Activated CD8-positive, alpha-beta memory T cell treated with anti-CD3 and anti-CD28 coated beads for 1 hour (primary cell): ENCODE measurements around the gene TUBA8.
"Not testable (repeated sequence)": the region's sequence is repeated elsewhere in the genome, so short reads cannot be mapped to it uniquely, and the experiment has no call there.

Source experiments
- DNase-seq, 2 donors: peaks; one replicate each; pipeline ENCODE4 v3.0.0-alpha.2; 2020; ENCODE audit warnings: low read depth in 1 of 2; ENCODE audit errors: extremely low read depth in 1 of 2

Gene TUBA8

GRCh38 chr22:18104566-18104965, 6.0 kb upstream of the TUBA8 start:
- no peak for DNase-seq

GRCh38 chr22:18105981-18106380, 4.6 kb upstream of the TUBA8 start:
- DNase-seq, result not testable (repeated sequence)

GRCh38 chr22:18106550-18107341, 3.9 kb upstream of the TUBA8 start:
- not testable (repeated sequence) for DNase-seq

- no peak for DNase-seq
Observed at GRCh38 chr22:18108187-18108586, 2.4 kb upstream of the TUBA8 start.

- DNase-seq, result no peak
Observed at GRCh38 chr22:18109410-18110193, 1.0 kb upstream of the TUBA8 start.

- no peak for DNase-seq
Observed at GRCh38 chr22:18110954-18111758, 547 bp downstream of the TUBA8 start.

- no peak for DNase-seq
Observed at GRCh38 chr22:18111759-18112330, 1.2 kb downstream of the TUBA8 start.

GRCh38 chr22:18112440-18112839, 1.8 kb downstream of the TUBA8 start:
- no peak for DNase-seq

- DNase-seq, result no peak
Observed at GRCh38 chr22:18113680-18114394, 3.2 kb downstream of the TUBA8 start.

- no peak for DNase-seq
Observed at GRCh38 chr22:18114495-18114894, 3.9 kb downstream of the TUBA8 start.

- DNase-seq, result no peak
Observed at GRCh38 chr22:18114976-18115652, 4.5 kb downstream of the TUBA8 start.

GRCh38 chr22:18115906-18116371, 5.3 kb downstream of the TUBA8 start:
- no peak for DNase-seq

- no peak for DNase-seq
Observed at GRCh38 chr22:18116634-18117033, 6.0 kb downstream of the TUBA8 start.

- DNase-seq, result no peak
Observed at GRCh38 chr22:18118345-18118915, 7.8 kb downstream of the TUBA8 start.

- DNase-seq, result no peak
Observed at GRCh38 chr22:18119409-18120110, 9.0 kb downstream of the TUBA8 start.

GRCh38 chr22:18120857-18121256, 10.2 kb downstream of the TUBA8 start:
- no peak for DNase-seq

GRCh38 chr22:18121506-18121905, 10.9 kb downstream of the TUBA8 start:
- DNase-seq, result no peak

- DNase-seq, result no peak
Observed at GRCh38 chr22:18121954-18122554, 11.4 kb downstream of the TUBA8 start.
